IMR-90 (cell line): ENCODE results near the gene RNF151. TPM values are rescaled to one million over a fixed set of nuclear protein-coding genes. Genes with fewer than 3 reads are reported as not detected.

Experiments
- ATAC-seq: fragments of 200-7000 bp; cut with Tn5 transposase; 2 replicates; pipeline ENCODE4 v1.9.1; 2020; ENCODE audit warnings: low read depth, mild to moderate bottlenecking, moderate library complexity
- BruUV-seq: library from RNA; stranded (reverse); fragments of 400-500 nt; replicated peaks from 2 replicates; lab custom pipeline; 2021; lab: Mats Ljungman, UMichigan
- CTCF ChIA-PET: fragments of 300-600 bp; formaldehyde crosslinking; extraction: SDS; loops from one replicate; lab custom pipeline; 2021; ENCODE audit warnings: antibody characterized with exemption; lab: Yijun Ruan, JAX
- POLR2A ChIA-PET: fragments of 300-600 bp; sonication (Branson Sonifier 250); formaldehyde crosslinking; loops from one replicate; lab custom pipeline; 2022; ENCODE audit warnings: antibody characterized with exemption; ENCODE audit not compliant: unreplicated experiment; lab: Charles Lee
- DNase-seq: peaks from one replicate; pipeline ENCODE4 v3.0.0; 2013
- H2AFZ ChIP-seq: replicated peaks from 2 replicates; pipeline ENCODE3; 2013; ENCODE audit warnings: low read length, mild to moderate bottlenecking; ENCODE audit not compliant: poor library complexity
- H2AK5ac ChIP-seq: 2 replicates; pipeline ENCODE4 v1.6.1; 2013; ENCODE audit warnings: low read depth, low read length, inconsistent platforms
- H2AK9ac ChIP-seq: replicated peaks from 2 replicates; pipeline ENCODE3; 2013; ENCODE audit warnings: mild to moderate bottlenecking, low read depth, low read length, moderate library complexity; ENCODE audit not compliant: poor library complexity
- H2BK120ac ChIP-seq: 2 replicates; pipeline ENCODE4 v1.6.1; 2013; ENCODE audit warnings: low read depth, low read length, inconsistent platforms
- H2BK15ac ChIP-seq: 3 replicates; pipeline ENCODE4 v1.6.1; 2013; ENCODE audit warnings: low read depth, low read length, inconsistent platforms
- H2BK20ac ChIP-seq: 2 replicates; pipeline ENCODE4 v1.6.1; 2013; ENCODE audit warnings: low read depth, mild to moderate bottlenecking, inconsistent platforms, low read length, moderate library complexity
- H2BK5ac ChIP-seq: 2 replicates; pipeline ENCODE4 v1.6.1; 2013; ENCODE audit warnings: mild to moderate bottlenecking, low read depth, low read length, inconsistent platforms; ENCODE audit not compliant: poor library complexity, severe bottlenecking
- H3K14ac ChIP-seq: replicated peaks from 2 replicates; pipeline ENCODE4 v1.6.1; 2013; ENCODE audit warnings: low read depth, low read length, inconsistent platforms
- H3K18ac ChIP-seq: 2 replicates; pipeline ENCODE4 v1.6.1; 2013; ENCODE audit warnings: low read depth, low read length, control low read depth
- H3K23ac ChIP-seq: 2 replicates; pipeline ENCODE4 v1.6.1; 2013; ENCODE audit warnings: low read depth, low read length, inconsistent platforms
- H3K27ac ChIP-seq: 2 replicates; pipeline ENCODE4 v1.5.1; 2013; ENCODE audit warnings: mild to moderate bottlenecking, control low read depth, low read length; ENCODE audit not compliant: insufficient read depth
- H3K27me3 ChIP-seq: 2 replicates; pipeline ENCODE4 v1.6.1; 2013; ENCODE audit warnings: low read length; ENCODE audit not compliant: control insufficient read depth, insufficient read depth
- H3K36me3 ChIP-seq: 2 replicates; pipeline ENCODE4 v1.6.1; 2013; ENCODE audit warnings: low read length, mixed read lengths; ENCODE audit not compliant: control insufficient read depth, insufficient read depth
- H3K4ac ChIP-seq: 2 replicates; pipeline ENCODE4 v1.6.1; 2013; ENCODE audit warnings: low read depth, low read length, inconsistent platforms
- H3K4me1 ChIP-seq: 2 replicates; pipeline ENCODE4 v1.6.1; 2013; ENCODE audit warnings: low read length, mixed read lengths; ENCODE audit not compliant: control insufficient read depth, insufficient read depth
- H3K4me2 ChIP-seq: 2 replicates; pipeline ENCODE4 v1.6.1; 2013; ENCODE audit warnings: low read depth, mild to moderate bottlenecking, control low read depth, low read length, moderate library complexity
- H3K4me3 ChIP-seq: 2 replicates; pipeline ENCODE4 v1.5.1; 2013; ENCODE audit warnings: low read depth, mild to moderate bottlenecking, control low read depth, low read length, moderate library complexity; ENCODE audit not compliant: insufficient read depth
- H3K56ac ChIP-seq: 2 replicates; pipeline ENCODE4 v1.6.1; 2013; ENCODE audit warnings: low read length, inconsistent platforms; ENCODE audit not compliant: insufficient read depth; ENCODE audit errors: extremely low read depth
- H3K79me1 ChIP-seq, 2 experiments: 2 replicates each; pipeline ENCODE4 v1.6.1; 2013; ENCODE audit warnings: low read length in 2 of 2, inconsistent platforms in 1 of 2, low read depth in 1 of 2
- H3K9ac ChIP-seq: 2 replicates; pipeline ENCODE4 v1.6.1; 2013; ENCODE audit warnings: low read depth, low read length, control low read depth
- H3K9me1 ChIP-seq: 2 replicates; pipeline ENCODE4 v1.6.1; 2013; ENCODE audit warnings: low read length, inconsistent platforms; ENCODE audit not compliant: insufficient read depth
- H3K9me3 ChIP-seq: 2 replicates; pipeline ENCODE4 v1.6.1; 2013; ENCODE audit warnings: low read length; ENCODE audit not compliant: control insufficient read depth, insufficient read depth
- H4K20me1 ChIP-seq: 2 replicates; pipeline ENCODE4 v1.6.1; 2013; ENCODE audit warnings: low read length, inconsistent platforms; ENCODE audit not compliant: insufficient read depth
- H4K5ac ChIP-seq: 2 replicates; pipeline ENCODE4 v1.6.1; 2013; ENCODE audit warnings: mild to moderate bottlenecking, low read depth, low read length, control low read depth
- H4K8ac ChIP-seq, 2 experiments: 2 replicates each; pipeline ENCODE4 v1.6.1; 2013; ENCODE audit warnings: low read depth in 2 of 2, low read length in 2 of 2, control low read depth in 1 of 2, inconsistent platforms in 1 of 2
- H4K91ac ChIP-seq: 2 replicates; pipeline ENCODE4 v1.6.1; 2013; ENCODE audit warnings: low read depth, low read length, inconsistent platforms; ENCODE audit not compliant: insufficient read depth
- BHLHE40 ChIP-seq: fragments of 150-350 bp; IDR thresholded peaks from 2 replicates; pipeline ENCODE4 v1.6.1; 2016; ENCODE audit warnings: mild to moderate bottlenecking, low read depth, low read length
- CEBPB ChIP-seq: IDR thresholded peaks from 2 replicates; pipeline ENCODE4 v1.6.1; 2012; ENCODE audit warnings: low read depth, low read length, improper control_type of control experiment
- CHD1 ChIP-seq: IDR thresholded peaks from 2 replicates; pipeline ENCODE4 v1.6.1; 2012; ENCODE audit warnings: low read depth, low read length, improper control_type of control experiment
- CTCF ChIP-seq: conservative IDR thresholded peaks from 2 replicates; pipeline ENCODE4 v1.5.1; 2012; ENCODE audit warnings: mild to moderate bottlenecking, low read depth, low read length, improper control_type of control experiment
- ELK1 ChIP-seq: fragments of 150-350 bp; IDR thresholded peaks from 2 replicates; pipeline ENCODE4 v1.6.1; 2016; ENCODE audit warnings: low read depth, mild to moderate bottlenecking, low read length, moderate library complexity, borderline replicate concordance
- FOS ChIP-seq: fragments of 150-350 bp; IDR thresholded peaks from 2 replicates; pipeline ENCODE4 v1.6.1; 2016; ENCODE audit warnings: low read depth, low read length
- MAZ ChIP-seq: IDR thresholded peaks from 2 replicates; pipeline ENCODE4 v1.6.1; 2012; ENCODE audit warnings: low read depth, mild to moderate bottlenecking, low read length, improper control_type of control experiment, moderate library complexity, borderline replicate concordance
- MXI1 ChIP-seq: IDR thresholded peaks from 2 replicates; pipeline ENCODE4 v1.6.1; 2012; ENCODE audit warnings: low read depth, mild to moderate bottlenecking, low read length, moderate library complexity, borderline replicate concordance
- NFE2L2 ChIP-seq: fragments of 150-350 bp; IDR thresholded peaks from 2 replicates; pipeline ENCODE4 v1.6.1; 2016; ENCODE audit warnings: low read depth, mild to moderate bottlenecking, low read length
- POLR2A ChIP-seq: IDR thresholded peaks from 2 replicates; pipeline ENCODE4 v1.6.1; 2012; ENCODE audit warnings: mild to moderate bottlenecking, low read depth, low read length
- RCOR1 ChIP-seq: IDR thresholded peaks from 2 replicates; pipeline ENCODE4 v1.6.1; 2012; ENCODE audit warnings: mild to moderate bottlenecking, low read length, improper control_type of control experiment; ENCODE audit not compliant: insufficient replicate concordance
- RFX5 ChIP-seq: IDR thresholded peaks from 2 replicates; pipeline ENCODE4 v1.8.0; 2012; ENCODE audit warnings: low read depth, mild to moderate bottlenecking, low read length, moderate library complexity
- SMC3 ChIP-seq: fragments of 150-350 bp; IDR thresholded peaks from 2 replicates; pipeline ENCODE4 v1.6.1; 2016; ENCODE audit warnings: low read depth, mild to moderate bottlenecking, antibody characterized with exemption, low read length, moderate library complexity
- WGBS, 2 experiments: methylation state at CpG; one replicate each; pipeline versions ENCODE4 v1.1.5 to v1.1.7; 2013; ENCODE audit warnings: missing lambda C conversion rate in 2 of 2; ENCODE audit not compliant: insufficient read length in 1 of 2; ENCODE audit errors: extremely low coverage in 2 of 2; 5-methylcytosine and 5-hydroxymethylcytosine counted together
- dilution Hi-C: fragments of 300-500 bp; cut with HindIII; formaldehyde crosslinking; loops from one replicate; pipeline ENCODE4 v1.14.3; 2018; ENCODE audit warnings: low sequenced_read_pairs; ENCODE audit not compliant: unreplicated experiment
- in situ Hi-C: fragments of 300-500 bp; cut with MboI; formaldehyde crosslinking; loops from 3 replicates; pipeline ENCODE4 v1.14.3; 2019; ENCODE audit warnings: low sequenced_read_pairs, inconsistent platforms, mixed read lengths
- intact Hi-C: fragments of 100-400 bp; cut with micrococcal nuclease; formaldehyde crosslinking; loops from 2 replicates; pipeline ENCODE4 v1.10.0; 2022
- polyA plus RNA-seq, 3 experiments: library from polyadenylated mRNA; depleted of rRNA; stranded (reverse); fragments of >200 nt; gene quantifications; 2 replicates each; pipeline ENCODE4 v1.2.3, GENCODE V29; 2012; ENCODE audit warnings: low replicate concordance in 1 of 3
- total RNA-seq: library from RNA; depleted of rRNA; stranded (reverse); fragments of >200 nt; gene quantifications from 2 replicates; pipeline ENCODE4 v1.2.3, GENCODE V29; 2012

The RNF151 gene
- total and polyA plus RNA-seq, 2 of the 4 experiments (the other 2 are of a cell fraction): not detected

- TF ChIP-seq CEBPB: peak; percentile 78
Measured at GRCh38 chr16:2008631-2009163, 42.0 kb downstream of the RNF151 start (continued).

GRCh38 chr16:2009164-2009711 is 42.6 kb downstream of the RNF151 start:
- ChIA-PET CTCF (no interaction called here), POLR2A (no interaction called here)
- intact Hi-C loops: no loop called here
- no peak overlapping the region for H2BK20ac ChIP-seq
- ATAC-seq: peak; percentile 36
- no peak overlapping the region for H3K18ac ChIP-seq
- H3K9me3 ChIP-seq: no peaks in the 10 kb centered on the region
- peak overlapping the region; percentile 24; the same call in 1 of the 2 replicates for H4K91ac ChIP-seq
- H3K4me3 ChIP-seq: peak overlapping the region; percentile 75
- in situ Hi-C loops: no loop called here
- H2BK5ac ChIP-seq: peak overlapping the region; percentile 60
- H3K4ac ChIP-seq: peak overlapping the region; percentile 80
- H3K9me1 ChIP-seq: peaks cover 8% of the 10 kb centered on the region; the same call in 1 of the 2 replicates
- 2% methylated on average over 11 of the region's 55 CpGs; no CpG with 5 or more reads in 1 of the 2 experiments for WGBS, 2 experiments
- no peak overlapping the region for H2BK15ac ChIP-seq
- peak overlapping the region; percentile 40 for H4K5ac ChIP-seq
- H3K9ac ChIP-seq: peak overlapping the region; percentile 95
- TF ChIP-seq CHD1 (no peak; the same call in 1 of the 2 replicates), ELK1 (no peak), SMC3 (no peak), CEBPB (no peak), CTCF (no peak), NFE2L2 (no peak), RCOR1 (no peak), FOS (no peak), MXI1 (no peak), POLR2A (no peak), MAZ (no peak), BHLHE40 (no peak), RFX5 (no peak)
- no peaks in the 10 kb centered on the region for H3K27me3 ChIP-seq
- H4K20me1 ChIP-seq: peaks cover 49% of the 10 kb centered on the region
- no peak overlapping the region for H2BK120ac ChIP-seq
- peak overlapping the region; percentile 97 for H3K4me2 ChIP-seq
- H2AK9ac ChIP-seq: peak overlapping the region; percentile 98
- H2AK5ac ChIP-seq: peak overlapping the region; percentile 83
- peak overlapping the region; percentile 95; the same call in 1 of the 2 replicates for H3K23ac ChIP-seq
- peak overlapping the region; percentile 88 for H3K27ac ChIP-seq
- peak overlapping the region in 1 of 2 experiments; percentile 37; a peak in 2 of 4 replicates for H4K8ac ChIP-seq
- H2AFZ ChIP-seq: peak overlapping the region; percentile 79
- H3K79me1 ChIP-seq: peaks cover 13 to 59% of the 10 kb centered on the region in 2 experiments; a peak in 3 of 4 replicates
- no TSS peak for BruUV-seq
- DNase-seq: no peak
- dilution Hi-C loops: no loop called here
- H3K36me3 ChIP-seq: peaks cover 9% of the 10 kb centered on the region
- peaks cover 25% of the 10 kb centered on the region for H3K4me1 ChIP-seq
- H3K56ac ChIP-seq: peak overlapping the region; percentile 71
- H3K14ac ChIP-seq: peak overlapping the region; percentile 85
